Fibroblast of pulmonary artery (primary cell): ENCODE data around the gene CRISP1.
"Not testable (repeated sequence)": the region's sequence is repeated elsewhere in the genome, so short reads cannot be mapped to it uniquely, and the experiment has no call there.

Experiments used
- DNase-seq: peaks from one replicate; pipeline ENCODE4 v3.0.0-alpha.2; 2010; ENCODE audit warnings: low read depth
- H3K4me3 ChIP-seq: replicated peaks from 2 replicates; pipeline ENCODE4 v1.5.1; 2011; ENCODE audit warnings: low read depth, mild to moderate bottlenecking, control low read depth, low read length, moderate library complexity
- CTCF ChIP-seq: IDR thresholded peaks from 2 replicates; pipeline ENCODE4 v1.5.1; 2011; ENCODE audit warnings: mild to moderate bottlenecking, control low read depth, low read length, inconsistent platforms; ENCODE audit errors: missing control alignments

CRISP1 gene

GRCh38 chr6:49906526-49906925 is 40.2 kb upstream of the CRISP1 start:
- no peak for DNase-seq
- no peak for TF ChIP-seq CTCF
- no peak overlapping the region for H3K4me3 ChIP-seq

- H3K4me3 ChIP-seq, result no peak overlapping the region
- no peak for TF ChIP-seq CTCF
- DNase-seq, result no peak
Observed at GRCh38 chr6:49905296-49905695, 39.0 kb upstream of the CRISP1 start.

- no peak overlapping the region for H3K4me3 ChIP-seq
- no peak for DNase-seq
- no peak for TF ChIP-seq CTCF
Observed at GRCh38 chr6:49902856-49903255, 36.5 kb upstream of the CRISP1 start.

- no peak for TF ChIP-seq CTCF
- DNase-seq, result no peak
- H3K4me3 ChIP-seq, result no peak overlapping the region
Observed at GRCh38 chr6:49898904-49899566, 32.7 kb upstream of the CRISP1 start.

GRCh38 chr6:49895553-49895952 is 29.2 kb upstream of the CRISP1 start:
- not testable (repeated sequence) for H3K4me3 ChIP-seq, DNase-seq

- DNase-seq, result no peak
- no peak for TF ChIP-seq CTCF
- no peak overlapping the region for H3K4me3 ChIP-seq
Observed at GRCh38 chr6:49892280-49892679, 25.9 kb upstream of the CRISP1 start.

GRCh38 chr6:49890988-49891387 is 24.7 kb upstream of the CRISP1 start:
- TF ChIP-seq CTCF, result no peak
- no peak overlapping the region for H3K4me3 ChIP-seq
- DNase-seq, result no peak
